Fibroblast of mammary gland (primary cell): ENCODE measurements around the gene CCDC187.
A peak's percentile ranks its signal among the peaks of the same experiment; 100 is the strongest.

Experiments used
- DNase-seq: peaks from one replicate; pipeline ENCODE4 v3.0.0-alpha.2; 2010; ENCODE audit warnings: low read depth
- H3K4me3 ChIP-seq: 2 replicates; pipeline ENCODE4 v1.5.1; 2011; ENCODE audit warnings: low read depth, mild to moderate bottlenecking, low read length, moderate library complexity; ENCODE audit not compliant: control insufficient read depth
- CTCF ChIP-seq: conservative IDR thresholded peaks from 2 replicates; pipeline ENCODE4 v1.5.1; 2011; ENCODE audit warnings: low read depth, low read length, inconsistent platforms; ENCODE audit not compliant: control insufficient read depth, insufficient read depth

CCDC187 gene

GRCh38 chr9:136308006-136308701 is 4.3 kb upstream of the CCDC187 start:
- no peak for DNase-seq
- no peak for TF ChIP-seq CTCF
- H3K4me3 ChIP-seq, result no peak overlapping the region

GRCh38 chr9:136307215-136307750 is 3.4 kb upstream of the CCDC187 start:
- peak; percentile 7 for DNase-seq
- TF ChIP-seq CTCF, result no peak
- H3K4me3 ChIP-seq, result no peak overlapping the region

- no peak for DNase-seq
- TF ChIP-seq CTCF, result no peak
- H3K4me3 ChIP-seq, result no peak overlapping the region
Observed at GRCh38 chr9:136306211-136307208, 2.6 kb upstream of the CCDC187 start.

- no peak for TF ChIP-seq CTCF
- no peak overlapping the region for H3K4me3 ChIP-seq
- no peak for DNase-seq
Observed at GRCh38 chr9:136305804-136306203, 1.9 kb upstream of the CCDC187 start.

GRCh38 chr9:136304981-136305380 is 1.1 kb upstream of the CCDC187 start:
- no peak for DNase-seq
- no peak for TF ChIP-seq CTCF
- no peak overlapping the region for H3K4me3 ChIP-seq

- DNase-seq, result no peak
- no peak overlapping the region for H3K4me3 ChIP-seq
- no peak for TF ChIP-seq CTCF
Observed at GRCh38 chr9:136304456-136304855, 562 bp upstream of the CCDC187 start.
